HG02571 (cell line): ENCODE results near the gene PAQR5.
"Not testable (repeated sequence)": the region's sequence is repeated elsewhere in the genome, so short reads cannot be mapped to it uniquely, and the experiment has no call there.

Experiments
- ATAC-seq: cut with Tn5 transposase; IDR thresholded peaks from one replicate; pipeline ENCODE4 v1.9.1; 2021; ENCODE audit warnings: mild to moderate bottlenecking, moderate library complexity; ENCODE audit not compliant: unreplicated experiment

Gene PAQR5, protein sequence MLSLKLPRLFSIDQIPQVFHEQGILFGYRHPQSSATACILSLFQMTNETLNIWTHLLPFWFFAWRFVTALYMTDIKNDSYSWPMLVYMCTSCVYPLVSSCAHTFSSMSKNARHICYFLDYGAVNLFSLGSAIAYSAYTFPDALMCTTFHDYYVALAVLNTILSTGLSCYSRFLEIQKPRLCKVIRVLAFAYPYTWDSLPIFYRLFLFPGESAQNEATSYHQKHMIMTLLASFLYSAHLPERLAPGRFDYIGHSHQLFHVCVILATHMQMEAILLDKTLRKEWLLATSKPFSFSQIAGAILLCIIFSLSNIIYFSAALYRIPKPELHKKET

DNA sequence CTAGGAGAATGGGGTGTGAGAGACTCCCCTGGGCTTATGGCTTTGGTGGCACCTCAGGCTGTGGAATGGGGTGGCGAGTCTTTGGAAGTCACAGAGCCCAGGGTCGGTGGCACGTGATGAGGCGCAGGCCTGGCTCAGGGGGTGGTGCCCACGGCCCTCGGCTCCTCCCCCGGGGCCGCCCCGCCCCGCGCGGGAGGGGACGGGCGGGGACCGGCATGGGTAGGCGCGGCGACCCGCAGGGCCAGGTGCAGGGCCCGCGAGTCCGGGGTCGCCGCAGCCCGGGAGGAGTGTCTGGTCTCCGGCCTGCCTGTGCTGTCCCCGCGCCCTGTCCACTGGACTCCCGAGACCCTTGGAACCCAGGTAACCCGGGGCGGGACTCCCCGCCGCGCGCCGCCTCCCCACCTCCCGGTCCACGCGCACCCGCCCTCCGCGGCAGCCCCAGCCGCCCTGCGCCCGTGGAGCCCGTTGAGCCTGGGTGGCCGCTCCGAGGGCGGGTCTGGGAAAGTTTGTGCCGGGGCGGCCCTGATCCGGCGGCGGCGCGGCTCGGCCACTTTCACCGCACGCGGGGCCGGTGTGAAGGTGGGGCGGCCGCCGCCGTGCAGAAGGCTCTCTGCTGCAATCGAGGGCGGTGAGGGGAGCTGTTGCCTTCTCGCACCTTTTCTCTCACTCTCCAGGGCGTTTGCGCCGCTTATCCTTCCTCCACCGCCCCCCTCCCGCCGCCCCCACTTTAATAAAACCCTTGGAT lies at the start of gene PAQR5:
TSS of gene PAQR5 (plus strand) at position 216 of the 745 bp plus-strand sequence. CDS start 61,169 bp downstream, outside the sequence.
- no peak for ATAC-seq

DNA sequence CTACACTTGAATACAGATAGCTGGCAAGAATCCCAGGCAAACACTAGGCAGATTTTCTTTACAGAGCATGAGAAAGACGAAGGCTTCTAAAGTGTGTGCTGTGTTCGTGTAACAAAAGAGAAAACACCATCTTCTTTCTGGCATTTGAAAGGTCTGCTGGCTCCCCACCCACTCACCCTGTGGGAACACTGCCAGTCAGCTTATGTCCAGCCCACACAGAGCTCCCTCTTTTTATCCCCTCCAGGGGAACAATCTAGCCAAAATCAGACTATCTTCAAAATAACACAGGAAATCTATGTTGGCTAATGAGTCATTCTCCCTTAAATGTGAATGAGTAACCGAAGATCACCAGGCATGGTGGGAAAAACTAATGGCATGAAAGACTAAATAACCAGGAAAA lies 45.6 kb upstream of the PAQR5 start:
- ATAC-seq, result no peak

DNA sequence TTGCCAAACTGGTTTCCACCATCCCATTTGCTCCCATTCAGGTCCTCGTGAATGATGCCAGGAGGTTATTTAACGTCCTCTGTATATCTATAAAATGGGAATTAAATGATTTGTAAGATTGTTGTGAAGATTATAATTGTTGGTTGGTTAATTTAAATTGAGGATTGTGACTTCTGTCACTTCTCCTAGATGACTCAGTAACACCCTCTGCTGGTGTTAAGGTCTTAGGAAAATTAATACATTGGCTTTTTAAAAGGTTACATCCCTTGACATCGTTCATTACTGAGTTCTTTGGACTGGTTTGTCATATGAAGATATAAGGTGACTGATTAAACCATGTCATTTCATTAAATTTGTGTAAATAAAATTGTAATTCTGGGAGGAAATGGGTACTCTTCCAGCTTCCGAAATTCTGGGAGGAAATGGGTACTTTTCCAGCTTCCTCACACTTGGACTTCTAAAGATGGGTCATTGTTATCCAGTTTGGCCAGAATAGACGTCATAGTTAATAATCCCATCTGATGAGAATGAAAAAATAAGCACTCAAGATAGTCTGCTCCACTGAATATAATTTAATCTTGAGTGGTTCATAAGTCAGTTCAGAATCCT lies 33.3 kb upstream of the PAQR5 start:
- ATAC-seq, result no peak

DNA sequence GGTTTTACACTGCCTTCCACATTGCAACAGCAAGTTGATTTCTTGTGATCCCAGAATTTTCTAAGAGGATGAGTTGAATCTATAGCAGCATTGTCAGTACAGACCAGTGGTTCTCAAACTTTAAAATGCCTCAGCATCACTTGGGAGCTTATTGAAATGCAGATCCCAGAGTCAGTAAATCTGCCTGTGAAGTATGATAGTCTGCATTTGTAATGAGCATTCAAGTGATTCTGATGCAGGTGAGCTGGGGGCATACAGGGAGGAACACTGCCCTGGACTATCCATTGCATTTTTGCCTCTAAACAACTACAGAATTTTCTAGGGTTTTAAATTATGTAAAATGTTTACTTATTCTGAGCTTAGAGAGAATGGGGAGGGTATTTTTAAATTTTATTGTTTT lies 27.5 kb upstream of the PAQR5 start:
- ATAC-seq, result no peak

GRCh38 chr15:69272139-69272538 lies 26.6 kb upstream of the PAQR5 start:
- no peak for ATAC-seq

- no peak for ATAC-seq
Observed at GRCh38 chr15:69272891-69273290, 25.8 kb upstream of the PAQR5 start.

DNA sequence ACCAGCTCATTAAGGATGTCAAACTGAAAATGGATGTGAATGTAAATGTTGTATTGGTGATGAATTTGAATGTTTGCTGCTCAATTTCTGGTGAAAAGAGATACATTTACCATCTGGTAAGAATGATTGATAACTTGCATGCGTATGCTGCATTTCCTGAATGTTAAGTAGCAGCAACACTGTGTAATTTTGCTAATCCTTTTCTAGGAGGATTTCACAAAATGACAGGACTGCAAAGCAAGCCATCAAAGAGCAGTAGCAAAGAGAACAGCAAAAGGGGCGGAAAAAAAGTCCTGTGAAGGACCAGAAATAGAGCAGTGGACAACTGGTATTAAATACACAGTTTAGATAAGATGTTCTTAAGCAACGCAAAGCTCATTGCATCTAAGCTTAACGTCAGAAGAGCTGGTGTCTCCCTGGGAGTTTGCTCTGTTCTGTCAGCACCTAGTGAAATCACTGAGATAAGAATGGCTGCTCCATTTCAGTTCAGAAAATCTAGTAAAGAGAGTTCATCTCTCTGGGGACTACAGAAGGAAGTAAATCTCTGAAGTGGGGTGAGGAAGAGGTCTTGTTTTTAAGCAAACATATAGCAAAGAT lies 23.5 kb upstream of the PAQR5 start:
- no peak for ATAC-seq

DNA sequence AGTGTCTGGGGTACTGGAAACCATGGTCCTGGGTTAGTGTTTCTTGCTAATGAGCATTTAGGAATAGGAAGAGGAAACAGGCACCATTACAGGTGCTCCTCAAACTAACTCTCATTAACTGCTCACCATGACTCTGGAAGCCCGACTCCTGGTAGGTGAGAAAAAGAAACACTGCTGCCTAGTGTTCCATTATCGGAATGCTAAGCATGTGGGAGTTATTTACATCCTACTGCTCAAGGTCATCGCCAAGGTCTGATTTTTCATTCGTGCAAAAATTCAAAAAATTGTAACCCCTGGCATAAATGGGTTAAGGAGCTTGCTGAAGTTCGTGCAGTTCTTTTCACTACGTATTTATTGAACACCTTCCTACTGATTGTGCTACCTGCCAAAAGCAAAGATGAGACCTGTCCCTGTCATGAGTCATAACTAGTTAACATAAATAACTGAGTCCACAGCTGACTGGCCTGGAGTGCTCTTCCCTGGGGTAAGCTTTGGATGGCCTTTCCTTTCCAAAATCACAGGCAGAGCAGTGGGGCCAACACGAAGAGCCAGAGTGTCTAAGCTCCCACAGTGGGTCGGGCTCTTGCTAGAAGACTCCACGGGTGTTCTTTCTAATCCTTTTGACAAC lies 22.7 kb upstream of the PAQR5 start:
- ATAC-seq, result no peak

GRCh38 chr15:69277316-69277715 lies 21.4 kb upstream of the PAQR5 start:
- ATAC-seq, result no peak

DNA sequence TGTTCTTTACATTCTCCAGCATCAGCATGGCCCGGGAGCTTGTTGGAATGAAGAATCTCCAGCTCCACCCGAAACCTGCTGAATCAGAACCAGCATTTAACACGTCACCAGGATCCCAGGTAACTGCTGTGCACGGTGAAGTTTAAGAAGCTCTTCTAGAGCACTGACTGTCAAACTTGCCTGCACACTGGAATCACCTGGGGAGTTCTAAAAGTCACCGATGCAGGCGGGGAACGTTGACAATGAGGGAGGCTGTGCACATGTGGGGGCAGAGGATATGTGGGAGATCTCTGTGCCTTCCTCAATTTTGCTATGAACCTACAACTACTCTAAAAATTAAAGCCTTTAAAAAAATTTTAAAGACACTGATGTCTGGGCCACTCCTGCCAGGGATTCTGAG lies 19.1 kb upstream of the PAQR5 start:
- no peak for ATAC-seq

DNA sequence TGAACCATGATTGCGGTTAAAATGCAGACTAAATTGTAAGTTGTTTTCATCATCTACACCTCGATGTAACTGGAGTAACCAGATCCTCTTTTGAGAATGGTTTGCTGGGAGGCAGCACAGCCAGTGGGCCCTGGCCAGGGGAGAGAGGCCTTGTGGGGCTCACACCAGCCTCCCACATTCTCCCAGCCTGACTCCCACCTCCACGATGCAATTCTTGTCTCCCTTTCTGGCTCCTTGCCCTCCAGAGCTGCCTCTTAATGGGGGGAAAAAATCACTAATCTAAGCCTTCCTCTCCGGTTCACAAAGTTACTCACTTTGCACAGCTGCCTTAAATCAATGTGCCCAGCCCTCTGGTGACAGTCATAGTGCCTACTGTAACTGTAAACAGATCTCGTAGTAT lies 17.9 kb upstream of the PAQR5 start:
- no peak for ATAC-seq

DNA sequence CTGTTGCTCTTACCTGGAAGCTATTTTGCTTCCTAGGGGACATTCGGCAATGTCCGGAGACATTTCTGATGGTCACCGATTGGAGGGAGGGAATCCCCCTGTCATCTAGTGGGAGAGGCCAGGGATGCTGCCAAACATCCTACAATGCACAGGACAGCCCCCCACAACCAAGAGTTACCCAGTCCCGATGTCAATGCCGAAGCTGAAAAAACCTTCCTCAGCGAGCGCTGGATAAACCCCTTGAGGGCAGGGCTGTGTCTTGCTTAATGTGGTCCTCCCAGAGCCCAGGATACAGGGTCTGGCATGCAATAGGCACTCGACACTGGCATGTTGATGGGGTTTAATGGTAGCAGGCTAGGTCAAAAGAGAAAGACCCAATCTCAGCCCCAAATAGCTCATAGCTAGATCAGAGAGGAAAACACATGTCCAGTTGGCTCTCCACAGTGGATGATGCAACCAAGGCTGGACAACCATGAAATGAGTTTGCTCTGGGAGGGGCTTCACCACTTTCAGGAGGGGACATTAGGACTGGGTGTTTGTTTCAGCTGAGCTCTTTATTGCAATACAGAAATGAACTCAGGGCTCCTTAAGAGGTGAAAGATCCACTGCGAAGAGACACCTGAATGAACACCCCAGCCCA lies 16.5 kb upstream of the PAQR5 start:
- ATAC-seq, result no peak

DNA sequence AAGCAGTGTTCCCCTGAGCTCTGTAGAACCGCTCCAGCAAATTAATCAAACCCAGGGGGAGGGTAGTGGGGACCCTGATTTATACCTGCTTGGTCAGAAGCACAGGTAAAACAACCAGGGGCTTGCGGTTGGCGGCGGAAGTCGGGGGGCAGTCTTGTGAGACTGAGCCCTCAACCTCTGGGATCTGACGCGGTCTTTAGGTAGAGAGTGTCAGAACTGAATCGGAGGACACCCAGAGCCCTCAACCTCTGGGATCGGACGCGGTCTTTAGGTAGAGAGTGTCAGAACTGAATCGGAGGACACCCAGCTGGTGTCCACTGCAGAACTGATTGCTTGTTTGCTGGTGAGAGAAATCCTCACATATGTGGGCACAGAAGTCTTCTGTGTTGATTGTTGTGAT lies 12.9 kb upstream of the PAQR5 start:
- no peak for ATAC-seq

DNA sequence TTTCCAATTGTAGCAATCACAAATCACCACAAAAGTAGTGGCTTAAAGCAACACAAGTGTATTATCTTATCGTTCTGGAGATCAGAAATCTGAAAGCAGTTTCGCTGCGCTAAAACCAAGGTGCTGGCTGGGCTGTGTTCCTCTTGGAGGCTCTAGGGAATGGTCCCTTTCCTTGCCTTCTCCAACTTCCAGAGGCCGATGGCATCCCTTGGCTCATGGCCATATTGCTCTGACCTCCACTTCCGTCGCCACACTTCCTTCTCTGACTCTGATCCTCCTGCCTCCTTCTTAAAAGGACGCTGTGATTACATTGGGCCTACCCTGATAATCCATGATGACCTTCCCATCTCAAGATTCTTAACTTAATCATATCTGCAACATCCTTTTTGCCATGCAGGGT lies 10.7 kb upstream of the PAQR5 start:
- ATAC-seq, result no peak

GRCh38 chr15:69288531-69289341 lies 10.0 kb upstream of the PAQR5 start:
- no peak for ATAC-seq

DNA sequence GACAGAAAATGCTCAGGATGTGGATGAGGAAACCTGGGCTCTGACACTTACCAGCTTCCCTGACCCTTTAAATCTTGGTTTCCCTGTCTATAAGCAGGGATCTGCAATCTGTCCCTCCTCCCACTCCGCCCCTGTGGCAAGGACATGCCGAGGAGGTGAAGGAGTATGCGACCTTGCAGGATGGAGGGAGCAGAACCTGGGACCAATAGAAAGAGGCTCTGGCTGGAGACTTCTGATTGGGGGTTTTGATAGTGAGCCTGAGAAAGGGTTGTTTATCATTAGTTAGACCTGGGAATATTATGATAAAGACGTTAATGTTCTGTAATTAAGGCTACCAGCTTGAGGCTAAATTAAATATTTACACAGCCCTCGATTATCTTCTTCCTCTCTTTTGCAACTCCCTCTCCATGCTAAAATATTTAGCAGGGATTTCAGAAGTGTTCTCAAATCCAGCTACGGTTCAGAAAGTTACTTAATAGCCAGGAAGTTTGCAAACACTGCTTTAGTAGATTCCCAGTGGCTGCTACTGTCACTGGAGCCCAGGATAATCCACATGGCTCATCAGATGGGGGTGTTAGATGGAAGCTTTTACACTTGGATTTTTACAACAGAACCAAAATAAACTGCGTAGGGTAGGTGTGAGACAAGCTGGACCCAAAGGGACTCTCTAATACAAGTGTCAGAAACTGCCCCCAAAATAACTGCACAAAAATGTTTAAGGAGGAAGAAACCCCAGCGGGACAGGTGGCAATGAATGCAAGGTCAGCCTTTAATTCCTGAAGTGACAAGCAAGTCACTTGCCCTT lies 9.2 kb upstream of the PAQR5 start:
- ATAC-seq, result no peak

DNA sequence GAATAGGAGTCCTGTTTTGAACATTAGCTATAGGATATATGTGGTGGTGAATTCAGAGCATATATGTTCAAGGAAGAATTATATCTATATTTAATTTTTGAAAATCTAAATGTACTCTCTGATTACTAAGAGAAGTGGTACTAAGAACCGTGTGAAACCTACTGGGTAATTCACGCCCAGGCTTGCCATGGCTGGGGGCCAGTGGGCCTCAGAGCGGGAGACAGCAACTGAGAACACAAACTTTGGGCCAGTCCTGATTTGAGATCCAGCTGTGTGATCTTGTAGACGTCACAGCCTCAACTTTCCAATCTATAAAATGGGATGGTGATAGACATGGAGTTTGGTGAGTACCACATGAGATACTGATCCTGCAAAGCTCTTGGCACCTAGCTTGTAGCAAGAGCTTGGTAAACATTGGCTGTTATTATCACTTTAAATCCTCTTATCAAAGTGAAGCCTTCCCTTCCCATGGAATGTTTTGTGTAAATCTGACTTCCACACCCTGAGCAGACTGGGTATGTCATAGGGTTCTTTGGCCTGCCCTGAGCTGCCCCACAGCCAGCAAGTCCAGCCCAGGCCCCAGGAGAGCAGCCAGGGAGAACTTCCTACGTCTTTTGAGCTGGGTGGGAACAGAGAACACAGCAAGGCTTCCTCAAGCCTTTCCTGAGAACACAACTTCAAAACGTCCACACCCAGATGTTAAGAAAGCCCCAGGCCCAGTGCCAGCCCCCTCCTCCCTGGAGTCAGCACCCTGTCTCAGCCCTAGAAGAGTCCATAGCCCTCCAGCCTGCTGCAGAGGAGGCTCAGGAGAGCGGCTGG lies 8.2 kb upstream of the PAQR5 start:
- ATAC-seq, result no peak

DNA sequence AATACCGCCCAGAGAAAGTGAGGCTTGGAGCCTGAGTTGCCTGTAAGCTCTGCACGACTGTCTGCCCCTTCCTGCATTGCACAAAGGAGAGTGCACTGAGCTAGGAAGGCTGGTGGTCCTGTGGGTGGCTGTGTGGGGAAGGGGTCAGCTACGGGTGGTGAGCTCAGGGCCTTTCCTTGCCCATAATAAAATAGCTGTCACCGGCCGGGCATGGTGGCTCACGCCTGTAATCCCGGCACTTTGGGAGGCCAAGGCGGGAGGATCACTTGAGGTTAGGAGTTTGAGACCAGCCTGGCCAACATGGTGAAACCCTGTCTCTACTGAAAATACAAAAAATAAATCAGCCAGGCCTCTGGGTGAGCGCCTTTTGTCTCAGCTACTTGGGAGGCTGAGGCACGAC lies 7.1 kb upstream of the PAQR5 start:
- not testable (repeated sequence) for ATAC-seq
